Activated CD8-positive, alpha-beta memory T cell treated with anti-CD3 and anti-CD28 coated beads, Interleukin-2, amount 50 U/mL, for 48 hours (primary cell): ENCODE results near the gene ZNF609.
A peak's percentile ranks its signal among the peaks of the same experiment; 100 is the strongest.

ENCODE experiments used
- DNase-seq: peaks from one replicate; pipeline ENCODE4 v3.0.0-alpha.2; 2020

Gene ZNF609

DNA sequence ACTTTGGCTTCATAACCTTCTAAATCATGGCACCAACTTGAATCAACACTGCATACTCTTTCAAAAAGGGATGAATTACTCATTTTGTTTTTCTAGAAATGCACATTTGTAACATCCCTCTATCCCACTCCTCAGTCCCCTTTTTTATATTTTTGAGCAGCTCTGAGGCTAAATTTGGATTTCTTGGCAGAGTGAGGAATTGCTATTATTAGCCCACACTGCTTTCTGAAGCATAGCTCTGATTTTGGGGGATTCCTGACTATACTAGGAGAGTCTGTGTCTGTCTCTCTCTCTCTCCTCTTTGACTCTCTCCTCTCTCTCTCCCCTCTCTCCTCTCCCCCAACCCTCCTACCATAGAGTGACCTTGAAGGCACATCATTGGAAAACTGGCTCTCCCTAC, 238.4 kb downstream of the ZNF609 start:
- DNase-seq: no peak

DNA sequence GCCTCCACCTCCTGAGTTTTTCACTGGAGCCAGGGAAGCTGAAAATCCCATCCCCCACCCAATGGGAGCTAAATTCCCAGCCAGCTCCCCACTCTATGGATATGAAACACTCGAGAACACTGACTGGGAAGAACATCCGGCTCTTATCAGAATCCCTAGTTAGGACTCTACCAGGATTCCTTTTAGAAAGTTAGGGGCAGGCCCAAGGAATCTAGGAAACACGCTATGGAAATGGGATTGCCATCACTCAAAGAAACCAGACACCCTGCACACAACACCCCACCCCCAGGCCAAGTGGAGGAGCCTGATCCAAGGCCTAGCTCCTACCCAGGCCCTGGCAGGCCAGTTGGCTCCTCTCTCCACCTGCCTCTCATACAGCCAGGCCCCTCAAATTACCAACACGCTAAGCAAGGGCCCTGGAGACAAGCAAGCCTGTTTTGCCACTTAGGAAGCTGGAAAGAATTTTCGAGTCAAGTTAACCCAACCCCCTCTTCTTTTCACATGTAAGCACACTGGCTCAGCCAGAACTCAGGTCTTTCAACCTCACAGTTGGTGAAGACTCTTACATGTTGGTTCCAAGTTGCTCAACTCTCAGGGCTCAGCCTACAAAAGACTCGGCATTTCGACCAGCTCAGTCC, 239.5 kb downstream of the ZNF609 start:
- no peak for DNase-seq

DNA sequence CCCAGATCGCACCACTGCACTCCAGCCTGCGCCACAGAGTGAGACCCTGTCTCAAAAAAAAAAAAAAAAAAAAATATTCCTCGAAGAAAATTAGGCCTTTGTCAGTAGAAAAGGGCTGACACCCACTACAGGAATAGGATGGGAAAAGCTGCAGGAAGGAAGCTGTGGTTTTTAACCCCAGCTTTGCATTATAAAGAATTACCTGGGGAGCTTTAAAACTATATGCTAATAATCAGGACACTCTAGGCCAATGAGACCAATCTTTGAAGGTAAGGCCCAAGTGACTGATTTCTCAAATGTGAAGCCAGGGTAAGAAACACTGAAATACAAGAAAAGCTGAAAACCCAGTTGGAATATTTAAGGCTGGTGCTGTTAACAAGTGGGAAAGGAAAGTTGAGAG, 240.7 kb downstream of the ZNF609 start:
- no peak for DNase-seq

DNA sequence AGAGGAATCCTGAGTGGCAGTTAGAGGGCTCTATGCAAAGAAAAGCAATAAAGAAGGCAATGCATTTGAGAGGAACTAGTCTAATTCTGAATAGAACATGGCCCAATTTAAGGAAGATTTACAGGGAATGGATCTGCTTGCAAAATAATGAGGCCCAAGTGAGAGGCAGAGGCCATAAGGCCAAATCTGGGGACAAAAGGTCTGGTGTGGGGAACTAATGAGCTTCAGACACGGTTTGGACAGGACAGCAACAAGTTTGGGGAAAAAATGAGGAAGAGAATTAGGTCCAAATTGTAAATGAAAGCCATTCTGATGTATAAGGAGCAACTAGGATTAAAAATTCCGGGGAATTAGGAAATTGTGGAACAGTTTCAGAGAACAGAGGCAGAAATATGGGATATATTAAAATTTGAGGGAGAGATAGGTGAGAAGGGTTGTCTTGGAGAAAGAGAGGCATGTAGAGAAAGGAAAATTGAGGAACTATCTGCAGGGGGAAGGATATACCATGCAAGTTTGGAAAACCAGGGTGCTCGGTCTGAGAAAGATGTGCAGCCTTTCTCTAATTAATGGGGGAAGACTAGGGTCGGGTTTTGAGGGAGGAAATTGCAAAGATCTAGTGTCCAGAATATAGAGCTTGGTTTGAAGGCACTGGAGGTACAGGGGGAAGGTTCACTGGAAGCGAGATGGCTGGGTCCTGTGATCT, 241.3 kb downstream of the ZNF609 start:
- no peak for DNase-seq

DNA sequence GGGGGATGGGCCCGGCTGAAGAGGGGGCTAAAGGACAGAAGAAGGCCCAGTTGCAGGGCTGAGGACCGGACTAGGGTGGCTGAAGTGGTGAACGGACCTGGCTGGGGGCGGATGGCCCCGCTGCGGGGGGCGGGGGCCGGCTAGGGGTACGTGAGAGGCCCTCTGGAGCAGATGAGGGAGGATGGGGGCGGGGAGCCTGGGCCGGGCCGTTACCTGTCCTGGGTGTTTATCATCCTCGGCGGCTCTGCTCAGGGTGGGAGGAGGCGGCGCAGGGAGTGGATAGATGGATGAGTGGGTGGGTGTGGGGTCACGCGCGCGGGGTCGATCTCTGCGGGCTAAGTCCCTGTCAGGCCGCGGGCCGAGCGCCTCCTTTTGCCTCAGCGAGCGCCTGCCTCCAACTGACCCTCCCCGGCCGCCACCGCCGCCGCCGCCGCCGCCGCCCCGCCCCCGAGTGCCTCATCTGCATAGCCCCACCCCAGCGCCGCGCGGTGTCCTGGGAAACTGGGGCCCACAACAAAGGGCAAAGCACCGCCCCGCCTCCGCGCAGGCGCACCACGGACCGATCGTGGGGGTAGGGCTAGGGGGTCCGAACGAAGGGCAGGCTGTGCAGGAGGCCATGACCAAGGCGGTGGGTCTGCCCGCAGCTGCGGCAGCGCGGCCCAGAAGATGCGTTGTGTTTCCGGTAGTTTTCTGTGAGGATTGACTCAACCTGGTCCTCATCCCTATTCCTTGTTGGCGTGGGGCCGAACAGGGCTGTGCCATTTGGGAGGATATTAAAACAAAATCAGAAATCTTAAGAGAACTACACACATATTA, 242.6 kb downstream of the ZNF609 start:
- DNase-seq: peak; percentile 99

DNA sequence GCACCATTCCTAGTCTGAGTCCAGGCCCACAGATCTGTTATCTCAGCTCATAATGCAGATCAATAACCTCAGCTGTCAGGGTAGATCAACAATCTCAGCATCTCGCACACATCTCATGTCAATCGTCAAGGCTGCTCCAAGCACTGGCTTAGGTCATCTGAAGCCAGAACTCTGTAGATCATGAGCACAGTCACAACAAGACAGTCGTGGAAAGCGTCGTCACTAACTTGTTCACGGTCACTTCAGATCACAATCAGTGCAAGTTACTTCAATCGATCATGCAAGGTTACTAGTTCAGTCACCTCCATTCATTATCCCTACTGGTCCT, 243.2 kb downstream of the ZNF609 start:
- no peak for DNase-seq

DNA sequence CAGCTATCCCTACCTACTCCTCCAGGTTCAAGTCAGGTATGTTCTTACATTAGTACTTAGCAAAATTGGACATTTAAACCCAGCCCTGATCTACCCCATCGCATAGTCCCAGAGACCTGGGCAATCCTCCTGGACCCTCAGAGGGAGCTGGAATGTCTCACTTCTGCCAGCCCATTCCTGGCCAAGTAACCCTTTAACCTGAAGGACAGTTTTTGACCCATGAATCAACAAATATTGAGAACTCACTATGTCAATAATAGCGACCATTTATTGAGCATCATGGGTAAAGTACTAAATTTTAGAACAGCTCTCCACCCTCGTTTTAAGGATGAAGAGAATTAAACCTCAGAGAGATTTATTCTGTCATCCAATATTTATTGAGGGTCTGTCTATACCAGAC, 244.6 kb downstream of the ZNF609 start:
- no peak for DNase-seq

DNA sequence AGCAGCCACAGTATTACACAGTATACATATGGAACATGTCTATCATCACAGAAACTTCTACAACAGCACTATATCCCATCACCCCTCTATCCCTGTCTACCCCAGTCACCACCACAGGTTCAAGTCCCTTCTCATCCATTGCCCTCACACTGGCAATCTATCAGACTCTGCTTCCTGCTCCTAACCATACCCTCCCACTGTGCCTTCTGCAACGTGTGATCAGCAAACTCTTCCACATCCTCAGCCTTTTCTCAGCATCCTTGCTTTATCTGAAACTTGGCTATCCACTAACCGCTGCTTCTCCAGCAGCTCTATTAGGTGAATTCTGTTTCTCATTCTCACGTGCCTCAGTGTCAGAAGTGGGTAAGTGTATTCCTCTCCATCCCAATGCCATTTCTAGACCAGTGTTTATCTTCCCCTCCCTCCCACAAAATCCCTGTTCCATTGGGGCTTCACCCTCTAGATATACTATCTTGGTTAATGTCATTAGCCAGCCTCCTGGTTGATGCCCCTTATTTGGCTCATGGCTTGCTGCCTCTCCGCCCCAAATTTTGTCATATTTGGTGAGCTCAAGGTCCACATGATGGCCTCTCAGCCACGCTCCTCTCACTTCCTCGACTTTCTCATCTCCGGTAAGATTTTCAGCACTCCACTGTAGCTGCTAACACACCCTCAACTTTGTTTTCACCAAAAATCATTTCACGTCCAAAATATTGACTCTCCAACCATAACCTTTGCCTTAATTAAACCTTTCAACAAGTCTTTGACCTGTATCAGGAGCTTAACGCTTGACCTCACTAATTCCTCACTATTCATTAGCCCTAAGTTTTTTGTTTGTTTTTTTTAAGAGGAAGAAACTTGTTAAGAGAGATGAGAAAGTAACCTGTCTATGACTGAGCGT, 245.9 kb downstream of the ZNF609 start:
- no peak for DNase-seq

DNA sequence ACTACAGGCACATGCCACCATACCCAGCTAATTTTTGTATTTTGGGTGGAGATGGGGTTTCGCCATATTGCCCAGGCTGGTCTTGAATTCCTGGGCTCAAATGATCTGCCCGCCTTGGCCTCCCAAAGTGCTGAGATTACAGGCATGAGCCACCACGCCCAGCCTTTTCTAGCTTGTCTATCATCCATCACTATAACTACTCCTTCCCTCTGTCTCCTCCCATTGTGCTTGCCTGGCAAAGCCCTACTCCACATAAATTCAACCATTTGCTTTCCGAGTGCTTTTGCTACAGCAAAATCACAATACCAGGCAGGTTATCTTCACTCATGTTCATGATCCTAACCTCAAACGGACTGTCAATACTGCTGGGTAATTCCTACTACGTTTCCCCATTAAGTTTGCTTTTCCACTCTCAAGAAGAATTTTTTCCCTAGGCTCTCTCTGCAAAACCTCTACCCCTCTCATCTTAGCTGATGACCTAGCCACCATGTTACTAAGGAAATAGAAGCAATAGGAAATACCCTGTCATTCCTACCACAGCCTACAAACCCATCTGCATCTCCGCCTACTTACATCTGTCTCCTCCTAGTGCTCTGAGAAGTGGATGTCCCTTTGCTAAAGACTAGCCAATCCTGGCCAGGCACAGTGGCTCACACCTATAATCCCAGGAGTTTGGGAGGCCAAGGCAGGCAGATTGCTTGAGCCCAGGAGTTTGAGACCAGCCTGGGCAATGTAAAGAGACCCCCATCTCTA, 250.5 kb downstream of the ZNF609 start:
- no peak for DNase-seq

DNA sequence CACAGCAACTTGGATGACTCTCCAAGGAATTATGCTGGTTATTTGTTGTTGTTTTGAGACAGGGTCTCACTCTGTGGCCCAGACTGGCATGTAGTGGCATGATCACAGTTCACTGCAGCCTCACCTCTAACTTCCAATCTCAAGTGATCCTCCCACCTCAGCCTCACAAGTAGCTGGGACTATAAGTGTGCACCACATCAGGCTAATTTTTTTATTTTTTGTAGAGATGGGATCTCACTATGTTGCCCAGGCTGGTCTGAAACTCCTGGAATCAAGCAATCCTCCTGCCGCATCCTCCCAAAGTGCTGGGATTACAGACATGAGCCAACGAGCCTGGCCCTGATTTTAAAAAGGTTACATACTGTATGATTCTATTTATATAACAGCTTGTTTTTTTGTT, 252.0 kb downstream of the ZNF609 start:
- DNase-seq: no peak

DNA sequence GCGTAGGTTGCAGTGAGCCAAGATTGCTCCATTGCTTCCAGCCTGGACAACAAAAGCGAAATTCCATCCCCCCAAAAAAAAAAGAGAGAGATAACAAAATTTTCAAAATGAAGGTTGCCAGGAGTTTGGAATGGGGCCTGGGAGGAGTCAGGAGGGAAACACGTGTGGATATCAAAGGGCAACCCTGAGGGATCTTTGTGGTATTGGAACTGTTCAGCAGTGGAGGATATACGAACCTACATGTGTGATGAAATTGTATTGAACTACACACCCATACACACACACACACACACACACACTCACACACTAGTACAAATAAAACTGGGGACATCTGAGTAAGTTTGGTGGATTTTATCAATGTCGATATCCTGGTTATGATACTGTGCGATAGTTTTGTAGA, 253.2 kb downstream of the ZNF609 start:
- DNase-seq: no peak

DNA sequence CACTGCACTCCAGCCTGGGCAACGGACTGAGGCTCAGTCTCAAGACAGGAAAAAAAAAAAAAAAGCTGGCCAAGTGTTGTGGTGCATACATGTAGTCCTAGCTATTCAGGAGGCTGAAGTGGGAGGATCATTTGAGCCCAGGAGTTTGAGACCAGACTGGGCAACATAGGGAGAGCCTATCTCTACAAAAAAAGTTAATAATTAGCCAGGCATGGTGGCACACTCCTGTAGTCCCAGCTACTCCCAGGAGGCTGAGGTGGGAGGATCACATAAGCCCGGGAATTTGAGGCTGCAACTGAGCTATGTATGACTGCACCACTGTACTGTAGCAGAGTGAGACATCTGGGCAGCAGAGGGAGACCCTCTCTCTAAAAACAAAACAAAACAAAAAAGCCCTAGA, 256.1 kb downstream of the ZNF609 start:
- DNase-seq: no peak

DNA sequence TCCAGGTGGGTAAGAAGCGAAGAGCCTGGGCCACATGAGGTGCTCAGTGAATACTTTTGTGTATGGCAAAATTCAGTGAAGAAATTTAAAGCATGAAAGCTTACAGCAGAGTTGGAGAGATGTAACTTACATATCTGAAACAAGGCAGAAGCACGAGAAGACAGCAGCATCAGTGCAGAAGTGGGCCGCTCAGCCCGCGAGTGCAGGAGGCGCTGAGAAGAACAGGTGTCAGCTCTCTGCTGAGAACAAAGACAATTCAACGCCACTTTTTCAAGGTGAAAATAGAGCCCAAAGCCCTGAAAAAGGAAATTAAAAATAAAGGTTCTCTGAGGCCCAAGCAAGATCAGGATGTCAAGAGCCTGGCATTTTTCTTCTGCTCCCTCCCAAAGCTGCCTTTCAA, 256.8 kb downstream of the ZNF609 start:
- no peak for DNase-seq

DNA sequence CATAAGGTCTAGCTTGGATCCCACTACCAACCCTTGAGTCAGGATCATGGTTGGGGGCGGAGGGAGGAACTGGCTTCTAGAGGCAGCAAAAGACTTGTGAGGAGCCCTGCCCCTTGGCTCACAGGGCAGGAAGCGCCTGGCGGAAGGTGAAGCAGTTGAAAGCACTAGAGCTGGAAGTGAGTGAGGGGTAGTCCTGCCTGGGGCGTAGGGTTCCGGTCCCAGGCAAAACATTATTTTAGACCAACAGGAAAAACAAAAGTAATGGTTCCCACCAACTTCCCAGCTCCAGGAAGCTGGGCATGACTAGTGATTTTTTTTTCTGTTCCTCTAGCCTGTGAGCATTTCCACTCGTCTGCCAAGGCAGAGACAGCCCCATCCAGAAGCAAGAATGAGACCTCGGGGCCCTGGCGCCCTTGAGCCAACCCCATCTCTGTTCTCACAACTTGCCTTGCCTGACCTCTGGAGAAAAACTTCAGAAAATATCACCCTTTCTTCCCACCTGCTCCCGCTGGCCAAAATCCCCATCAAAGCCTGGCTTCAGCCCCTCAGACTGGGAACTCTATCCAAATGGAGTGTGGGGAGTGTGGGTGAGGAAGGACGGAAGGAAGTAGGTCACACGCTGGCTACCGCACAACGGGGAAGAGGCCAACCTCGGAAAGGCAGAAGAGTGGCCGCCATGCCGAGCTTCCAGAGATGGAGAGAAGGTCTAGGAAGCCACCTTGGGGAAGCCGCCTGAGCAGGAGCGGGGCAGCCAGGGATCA, 257.5 kb downstream of the ZNF609 start:
- DNase-seq: no peak

DNA sequence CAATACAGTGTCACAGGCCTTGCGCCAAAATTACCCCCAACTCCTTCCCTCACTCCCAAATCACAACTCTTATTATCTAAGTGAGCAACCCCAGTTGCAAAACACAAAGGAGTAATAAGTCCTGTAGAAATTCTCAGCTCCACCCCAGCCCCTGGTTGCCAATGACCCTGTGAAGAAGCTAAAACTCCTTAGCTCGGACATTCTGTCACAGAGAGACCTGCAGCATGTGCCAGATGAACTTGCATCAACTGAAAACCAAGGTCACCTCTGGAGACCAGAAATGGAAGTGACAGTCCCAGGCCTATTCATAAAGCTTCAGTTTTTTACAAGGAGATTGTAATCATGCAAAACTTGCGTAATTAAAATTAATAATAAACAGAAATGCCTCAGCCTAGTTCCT, 259.8 kb downstream of the ZNF609 start:
- DNase-seq: no peak

DNA sequence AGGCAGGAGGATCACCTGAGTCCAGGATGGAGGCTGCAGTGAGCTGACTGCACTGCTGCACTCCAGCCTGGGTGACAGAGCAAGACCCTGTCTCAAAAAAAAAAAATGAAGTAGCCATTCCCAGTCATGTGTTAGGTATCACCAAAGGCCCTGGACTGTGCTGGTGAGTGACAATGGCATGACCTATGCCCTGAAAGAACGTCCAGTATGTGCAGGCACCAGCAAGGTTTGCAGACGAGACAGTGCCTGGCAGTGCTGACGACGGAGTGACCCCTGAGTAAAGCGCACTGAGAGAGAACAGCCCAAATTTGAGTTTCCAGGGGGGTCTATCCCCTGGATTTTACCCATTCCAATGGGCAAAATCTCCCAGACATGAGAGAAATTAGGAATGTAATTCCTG, 269.8 kb downstream of the ZNF609 start:
- no peak for DNase-seq

DNA sequence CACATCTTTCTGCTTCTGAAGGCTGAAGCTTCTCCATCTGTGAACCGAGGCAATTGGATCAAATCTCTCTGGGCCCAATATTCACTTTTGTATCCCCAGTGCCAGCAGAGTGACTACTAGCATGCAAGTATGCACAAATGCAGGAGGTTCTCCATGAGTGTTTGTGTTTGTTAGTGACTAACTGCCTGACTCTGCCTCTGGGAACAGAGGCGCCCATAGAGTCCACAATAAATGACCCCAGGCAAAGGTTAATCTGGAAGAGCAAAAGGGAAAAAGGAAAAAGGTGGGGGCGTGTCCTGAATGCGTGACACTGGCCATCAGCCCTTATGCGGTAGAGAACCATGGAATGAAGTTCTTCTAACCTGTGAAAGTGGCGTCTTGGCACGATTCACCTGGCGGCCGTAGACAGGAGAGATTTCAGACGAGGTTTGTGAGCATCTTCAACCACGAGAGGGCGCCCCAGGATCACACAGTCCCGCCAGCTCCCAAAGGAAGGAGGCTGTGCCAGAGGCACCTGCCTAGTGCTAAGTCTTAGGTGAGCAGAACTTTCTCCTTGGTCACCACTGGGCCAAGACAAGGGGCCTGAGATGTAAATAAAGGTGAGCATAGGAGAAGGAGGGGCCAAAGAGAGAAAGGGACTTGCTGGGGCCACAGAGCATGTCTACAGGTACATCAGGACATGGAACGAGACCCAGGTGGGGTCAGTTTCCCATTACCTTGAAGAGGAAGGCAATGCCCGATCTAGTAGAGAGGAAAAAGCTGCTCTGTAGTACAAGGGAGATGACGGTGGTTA, 270.8 kb downstream of the ZNF609 start:
- peak; percentile 96 for DNase-seq

DNA sequence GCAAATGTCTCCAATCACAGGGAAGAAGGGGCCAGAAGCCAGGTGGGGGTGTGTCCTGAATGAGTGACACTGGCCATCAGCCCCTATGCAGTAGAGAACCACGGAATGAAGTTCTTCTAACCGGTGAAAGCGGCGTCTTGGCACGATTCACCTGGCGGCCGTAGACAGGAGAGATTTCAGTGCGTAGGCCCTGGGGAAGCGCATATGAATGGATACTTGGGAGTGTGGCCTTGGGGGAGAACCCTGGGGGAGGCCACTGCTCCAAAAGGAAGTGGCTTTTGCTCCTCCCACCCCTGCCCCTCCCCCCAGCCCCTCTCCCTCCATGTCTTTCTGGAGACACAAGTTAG, 271.4 kb downstream of the ZNF609 start:
- DNase-seq: no peak

DNA sequence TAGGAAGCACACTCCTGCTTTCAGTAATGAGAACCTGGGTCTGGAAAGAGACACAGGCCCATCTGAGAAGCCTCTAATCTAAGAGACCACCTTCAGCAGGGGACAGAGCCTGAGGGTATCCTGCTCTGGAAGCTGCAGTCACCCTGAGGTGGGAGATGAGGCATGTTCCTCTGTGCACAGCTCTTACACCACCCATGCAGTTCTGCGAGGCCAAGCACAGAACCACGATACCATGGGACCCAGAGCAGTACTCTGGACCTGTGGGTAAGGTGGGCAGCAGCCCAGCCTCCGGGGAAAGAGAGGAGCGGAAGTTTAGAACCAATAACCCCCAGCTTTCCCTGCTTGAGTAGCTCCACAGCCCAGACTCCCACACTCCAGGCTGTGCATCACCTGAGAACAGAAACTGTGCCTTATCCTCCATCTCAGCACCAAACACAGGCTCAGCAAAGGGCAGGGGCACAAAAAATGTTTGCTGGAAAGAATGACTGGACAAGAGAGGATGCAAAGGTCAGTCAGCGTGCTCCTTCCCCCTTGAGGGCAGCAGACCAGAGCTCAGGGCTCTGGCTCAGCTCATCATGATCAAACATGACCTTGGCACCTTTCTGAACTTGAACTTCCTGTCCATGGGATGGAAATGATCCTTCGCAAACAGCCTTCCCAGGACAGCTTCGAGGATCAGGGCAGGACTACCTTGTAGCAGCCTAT, 271.9 kb downstream of the ZNF609 start:
- no peak for DNase-seq
